COLO829 (cell line): ENCODE measurements around the gene CPTP.
A peak's percentile ranks its signal among the peaks of the same experiment; 100 is the strongest.
"Not testable (repeated sequence)": the region's sequence is repeated elsewhere in the genome, so short reads cannot be mapped to it uniquely, and the experiment has no call there.

Experiments used
- DNase-seq: peaks from one replicate; pipeline ENCODE4 v3.0.0; 2012; ENCODE audit warnings: low spot score

Gene CPTP

GRCh38 chr1:1306661-1307260 lies 17.8 kb upstream of the CPTP start:
- DNase-seq = no peak

- DNase-seq = no peak
Observed at GRCh38 chr1:1307261-1307922, 17.2 kb upstream of the CPTP start.

GRCh38 chr1:1307923-1308755 lies 16.5 kb upstream of the CPTP start, which contains the start of the genes ACAP3 and PUSL1:
TSS of gene ACAP3 (minus strand) at chr1:1307930. CDS start at chr1:1307815, 115 bp downstream.
TSS of gene PUSL1 (plus strand) at chr1:1308597. CDS start at chr1:1308644, 47 bp downstream.
- DNase-seq = peak; percentile 94

GRCh38 chr1:1308756-1309250 lies 15.8 kb upstream of the CPTP start:
- no peak for DNase-seq

- DNase-seq = no peak
Observed at GRCh38 chr1:1309251-1310108, 15.1 kb upstream of the CPTP start.

GRCh38 chr1:1310109-1310385 lies 14.6 kb upstream of the CPTP start:
- DNase-seq = no peak

- no peak for DNase-seq
Observed at GRCh38 chr1:1310476-1311053, 14.0 kb upstream of the CPTP start.

GRCh38 chr1:1311107-1312104 lies 13.2 kb upstream of the CPTP start:
- DNase-seq = no peak

- DNase-seq = no peak
Observed at GRCh38 chr1:1312450-1313314, 11.9 kb upstream of the CPTP start.

GRCh38 chr1:1313500-1314236 lies 10.9 kb upstream of the CPTP start:
- no peak for DNase-seq

- no peak for DNase-seq
Observed at GRCh38 chr1:1314237-1314586, 10.4 kb upstream of the CPTP start.

GRCh38 chr1:1314678-1315335 lies 9.8 kb upstream of the CPTP start:
- DNase-seq = no peak

GRCh38 chr1:1315435-1315954 lies 9.1 kb upstream of the CPTP start:
- no peak for DNase-seq

GRCh38 chr1:1316199-1316598 lies 8.4 kb upstream of the CPTP start:
- not testable (repeated sequence) for DNase-seq

- DNase-seq = no peak
Observed at GRCh38 chr1:1317420-1317819, 7.2 kb upstream of the CPTP start.

GRCh38 chr1:1318131-1318652 lies 6.4 kb upstream of the CPTP start:
- DNase-seq = no peak

- DNase-seq = no peak
Observed at GRCh38 chr1:1318777-1319645, 5.6 kb upstream of the CPTP start.
